ENCODE results near the gene MED13.

DNA sequence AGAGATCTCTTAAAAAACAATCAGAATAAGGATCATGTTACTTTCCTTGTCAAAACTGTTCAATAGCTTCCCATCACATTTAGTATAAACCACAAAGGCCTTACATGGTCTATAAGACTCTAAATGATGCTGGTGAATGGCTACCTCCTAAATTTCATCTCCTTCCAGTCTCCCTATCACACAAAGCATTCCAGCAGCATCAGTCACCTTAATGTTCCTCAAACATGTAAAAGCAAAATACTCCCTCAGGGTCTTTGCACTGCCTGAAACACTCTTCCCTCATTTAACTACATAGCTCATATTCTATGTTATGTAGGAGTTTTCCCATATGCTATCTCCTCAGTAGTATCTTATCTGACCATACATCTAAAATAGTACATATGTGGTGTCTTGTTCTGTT lies 83.8 kb downstream of the MED13 start:
- no peak for TF ChIP-seq POLR2A (IDR thresholded peaks at IDR 0.05)
- TF ChIP-seq, protein P1, sequence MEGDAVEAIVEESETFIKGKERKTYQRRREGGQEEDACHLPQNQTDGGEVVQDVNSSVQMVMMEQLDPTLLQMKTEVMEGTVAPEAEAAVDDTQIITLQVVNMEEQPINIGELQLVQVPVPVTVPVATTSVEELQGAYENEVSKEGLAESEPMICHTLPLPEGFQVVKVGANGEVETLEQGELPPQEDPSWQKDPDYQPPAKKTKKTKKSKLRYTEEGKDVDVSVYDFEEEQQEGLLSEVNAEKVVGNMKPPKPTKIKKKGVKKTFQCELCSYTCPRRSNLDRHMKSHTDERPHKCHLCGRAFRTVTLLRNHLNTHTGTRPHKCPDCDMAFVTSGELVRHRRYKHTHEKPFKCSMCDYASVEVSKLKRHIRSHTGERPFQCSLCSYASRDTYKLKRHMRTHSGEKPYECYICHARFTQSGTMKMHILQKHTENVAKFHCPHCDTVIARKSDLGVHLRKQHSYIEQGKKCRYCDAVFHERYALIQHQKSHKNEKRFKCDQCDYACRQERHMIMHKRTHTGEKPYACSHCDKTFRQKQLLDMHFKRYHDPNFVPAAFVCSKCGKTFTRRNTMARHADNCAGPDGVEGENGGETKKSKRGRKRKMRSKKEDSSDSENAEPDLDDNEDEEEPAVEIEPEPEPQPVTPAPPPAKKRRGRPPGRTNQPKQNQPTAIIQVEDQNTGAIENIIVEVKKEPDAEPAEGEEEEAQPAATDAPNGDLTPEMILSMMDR (IDR thresholded peaks at IDR 0.05): no peak

Data from uterus (tissue), 2 donors.